AG20443 (cell line): ENCODE data around the gene TRMT61A.
A peak's percentile ranks its signal among the peaks of the same experiment; 100 is the strongest.

Experiments used
- DNase-seq: peaks from one replicate; pipeline ENCODE4 v3.0.0; 2012; ENCODE audit warnings: low spot score, mixed read lengths

Gene TRMT61A

DNA sequence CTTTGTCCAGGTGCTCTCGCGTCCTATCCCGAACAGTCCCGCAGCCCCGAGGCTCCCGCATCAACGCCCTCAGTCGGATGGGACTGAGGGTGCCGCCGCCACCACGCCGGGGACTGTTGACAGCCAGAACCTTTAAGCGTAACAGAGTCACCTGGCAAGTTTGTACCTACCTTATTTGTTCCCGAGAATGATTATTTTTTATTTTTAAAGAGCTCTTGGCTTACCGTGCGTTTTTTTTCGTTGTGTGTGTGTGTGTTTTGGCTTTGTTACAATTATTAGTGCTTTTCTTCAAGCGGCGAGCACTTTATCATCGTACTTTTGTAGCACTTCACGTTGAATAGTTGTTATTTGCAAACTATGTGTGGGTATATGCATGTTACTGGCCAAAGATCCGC lies 34.2 kb downstream of the TRMT61A start:
- DNase-seq, result no peak

DNA sequence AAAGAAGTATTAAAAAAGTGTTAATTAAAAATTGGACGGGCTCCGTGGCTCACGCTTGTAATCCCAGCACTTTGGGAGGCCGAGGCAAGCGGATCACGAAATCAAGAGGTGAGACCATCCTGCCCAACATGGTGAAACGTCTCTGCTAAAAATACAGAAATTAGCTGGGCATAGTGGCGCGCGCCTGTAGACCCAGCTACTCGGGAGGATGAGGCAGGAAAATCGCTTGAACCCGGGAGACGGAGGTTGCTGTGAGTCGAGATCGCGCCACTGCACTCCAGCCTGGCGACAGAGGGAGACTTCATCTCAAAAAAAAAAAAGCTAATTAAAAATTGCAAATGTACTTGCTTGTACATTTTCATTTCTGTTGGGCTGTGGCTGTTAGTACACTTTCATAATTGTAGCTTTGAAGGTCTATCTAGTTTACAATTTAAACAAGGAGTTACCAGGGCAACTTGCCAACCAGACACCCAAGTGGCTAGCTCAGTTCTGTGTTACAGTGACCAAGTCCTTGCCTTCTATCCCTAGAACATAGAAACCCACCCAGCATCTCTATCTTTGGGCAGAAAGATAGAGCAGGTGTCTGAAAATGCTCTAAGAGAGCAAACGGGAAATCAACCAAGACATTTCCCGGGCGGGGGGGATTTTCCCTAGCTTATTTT lies 35.0 kb downstream of the TRMT61A start:
- DNase-seq, result no peak

GRCh38 chr14:103568952-103569351 lies 40.0 kb downstream of the TRMT61A start:
- no peak for DNase-seq

- no peak for DNase-seq
Measured at GRCh38 chr14:103569408-103569807, 40.4 kb downstream of the TRMT61A start.

GRCh38 chr14:103574104-103574503 lies 45.1 kb downstream of the TRMT61A start:
- DNase-seq, result no peak

DNA sequence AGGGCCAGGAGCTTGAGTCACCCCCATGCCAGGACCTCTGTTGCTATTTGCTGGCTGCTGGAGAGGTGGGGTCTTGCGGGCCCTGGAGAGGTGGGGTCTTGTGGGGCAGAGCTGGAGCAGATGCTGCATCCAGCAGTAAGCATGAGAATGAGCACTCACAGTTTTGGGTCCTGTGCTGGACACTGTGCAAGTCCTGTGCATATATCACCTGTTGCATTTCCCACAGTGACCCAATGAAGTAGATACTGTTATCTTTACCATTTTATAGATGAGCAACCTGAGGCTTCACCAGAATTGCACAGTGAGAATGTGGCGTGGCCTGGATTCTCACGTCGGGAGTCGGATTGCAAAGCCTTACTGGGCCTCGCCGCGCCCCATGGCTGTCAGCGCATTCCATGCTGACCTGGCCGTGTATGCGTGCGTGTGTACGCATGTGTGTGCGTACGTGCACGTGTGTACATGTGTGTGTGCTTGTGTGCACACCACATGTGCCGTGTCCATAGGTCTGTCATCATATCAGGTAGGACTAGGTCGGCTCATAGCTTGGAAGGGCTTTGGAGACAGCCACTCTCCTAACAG lies 45.8 kb downstream of the TRMT61A start:
- no peak for DNase-seq

GRCh38 chr14:103576371-103577024 lies 47.5 kb downstream of the TRMT61A start:
- peak; percentile 96 for DNase-seq

DNA sequence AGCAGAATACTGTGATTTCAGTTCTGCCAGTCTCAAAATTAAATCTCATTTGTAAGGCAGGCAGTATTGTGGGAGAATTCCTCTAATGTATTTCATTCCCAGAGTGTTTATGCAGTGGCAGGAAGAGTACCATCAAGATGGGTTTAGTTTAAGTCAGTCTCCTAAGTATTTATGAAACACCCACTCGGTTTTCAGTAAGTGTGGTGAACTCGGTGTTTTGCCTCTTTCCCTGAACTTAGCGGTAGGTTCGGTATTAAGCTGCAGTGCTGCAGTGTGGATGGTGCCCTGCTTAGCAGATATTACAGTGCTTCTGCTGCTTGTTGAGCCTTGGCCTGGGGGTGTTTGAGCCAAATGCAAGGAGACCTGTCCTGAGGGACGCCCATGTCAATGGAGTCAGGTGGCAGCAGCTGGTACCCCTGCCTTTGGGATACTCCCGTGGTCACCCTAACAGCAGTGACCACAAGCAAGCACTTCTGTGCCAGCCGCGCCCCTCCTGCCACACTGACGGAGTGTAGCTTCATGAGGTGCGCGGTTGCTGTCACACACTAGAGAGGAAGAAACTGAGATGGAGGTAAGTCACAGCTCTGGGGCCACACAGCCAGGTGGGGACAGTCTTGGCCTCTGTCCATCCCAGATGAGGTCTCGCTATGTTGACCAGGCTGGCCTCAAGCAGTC lies 49.5 kb downstream of the TRMT61A start:
- no peak for DNase-seq

DNA sequence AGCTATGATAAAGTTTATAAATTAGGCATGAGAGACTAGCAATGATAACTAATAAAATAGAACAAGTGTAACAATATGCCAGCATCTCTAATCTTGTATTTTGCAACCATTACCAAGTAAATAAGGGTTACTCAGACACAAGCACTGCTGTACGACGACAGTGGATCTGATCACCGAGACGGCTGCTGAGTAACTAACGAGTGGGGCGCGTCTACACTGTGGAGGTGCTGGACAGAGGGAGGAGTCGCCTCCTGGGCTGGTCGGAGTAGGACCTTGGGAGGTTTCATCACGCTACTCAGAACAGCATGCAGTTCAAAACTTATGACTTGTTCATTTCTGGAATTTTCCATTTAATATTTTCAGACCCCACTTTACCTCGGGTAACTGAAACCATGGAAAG lies 52.2 kb downstream of the TRMT61A start:
- no peak for DNase-seq

GRCh38 chr14:103581954-103582703 lies 53.1 kb downstream of the TRMT61A start:
- DNase-seq, result no peak

GRCh38 chr14:103584326-103584915 lies 55.4 kb downstream of the TRMT61A start:
- no peak for DNase-seq
